HepG2 (cell line): ENCODE measurements around the gene SLC25A22. TPM values are rescaled to one million over a fixed set of nuclear protein-coding genes. Genes with fewer than 3 reads are reported as not detected.

Experiments
- DNMT1 ChIP-seq: sonication (generic); formaldehyde crosslinking; IDR thresholded peaks from 2 replicates; pipeline ENCODE4 v1.5.1; 2020; ENCODE audit warnings: mild to moderate bottlenecking, missing genetic modification reagents
- GPBP1L1 ChIP-seq: sonication (generic); formaldehyde crosslinking; IDR thresholded peaks from 2 replicates; pipeline ENCODE4 v1.5.0; 2020; ENCODE audit warnings: mild to moderate bottlenecking, missing genetic modification reagents
- HMGXB4 ChIP-seq, 2 experiments: sonication (generic) in 1 of 2; formaldehyde crosslinking in 1 of 2; IDR thresholded peaks; 2 replicates each; pipeline versions ENCODE4 v1.4.0 to v1.6.1; 2018 to 2020; ENCODE audit warnings: missing genetic modification reagents in 2 of 2, borderline replicate concordance in 1 of 2, low read depth in 1 of 2, mild to moderate bottlenecking in 1 of 2, missing biosample characterization in 1 of 2
- ISX ChIP-seq: sonication (generic); formaldehyde crosslinking; conservative IDR thresholded peaks from 2 replicates; pipeline ENCODE4 v1.5.0; 2020; ENCODE audit warnings: missing genetic modification reagents
- KDM2A ChIP-seq: sonication (generic); formaldehyde crosslinking; IDR thresholded peaks from 2 replicates; pipeline ENCODE4 v1.4.0; 2020; ENCODE audit warnings: low read depth, missing genetic modification reagents, borderline replicate concordance
- TOE1 ChIP-seq: sonication (generic); formaldehyde crosslinking; IDR thresholded peaks from 2 replicates; pipeline ENCODE4 v1.4.0; 2020; ENCODE audit warnings: mild to moderate bottlenecking, missing genetic modification reagents
- TOPORS ChIP-seq: sonication (generic); formaldehyde crosslinking; IDR thresholded peaks from 2 replicates; pipeline ENCODE4 v1.8.0; 2023; ENCODE audit warnings: mild to moderate bottlenecking, missing genetic modification reagents
- ZBTB49 ChIP-seq: sonication (generic); formaldehyde crosslinking; IDR thresholded peaks from 2 replicates; pipeline ENCODE4 v1.4.0; 2020; ENCODE audit warnings: missing genetic modification reagents, borderline replicate concordance
- ZC3H13 ChIP-seq: sonication (generic); formaldehyde crosslinking; IDR thresholded peaks from 2 replicates; pipeline ENCODE4 v1.8.1; 2023; ENCODE audit warnings: mild to moderate bottlenecking, missing genetic modification reagents, moderate library complexity
- ZNF713 ChIP-seq: sonication (generic); formaldehyde crosslinking; IDR thresholded peaks from 2 replicates; pipeline ENCODE4 v1.4.0; 2020; ENCODE audit warnings: mild to moderate bottlenecking, missing genetic modification reagents
- polyA plus RNA-seq, 8 experiments: library from polyadenylated mRNA; depleted of rRNA in 3 of 8; stranded (reverse) in 7 of 8; unstranded in 1 of 8; fragments of >200 nt; fragmentation: Illumina TruSeq in 4 of 8; extraction: Trizol in 4 of 8; gene quantifications; 2 replicates each; pipeline versions ENCODE4 v1.2.1 to v1.2.3, GENCODE V29; 2011 to 2016; ENCODE audit warnings: low read depth in 4 of 8, missing spikeins in 1 of 8, mixed read lengths in 1 of 8; ENCODE audit not compliant: insufficient read depth in 1 of 8
- total RNA-seq, 5 experiments: library from RNA; depleted of rRNA; stranded (reverse); fragments of >200 nt; fragmentation: Illumina TruSeq; extraction: Trizol; gene quantifications; 2 replicates each; pipeline ENCODE4 v1.2.3, GENCODE V29; 2016; ENCODE audit warnings: low read depth in 1 of 5
- TF ChIP-seq, protein P1 (sequence below): sonication (generic); formaldehyde crosslinking; IDR thresholded peaks from 2 replicates; pipeline ENCODE4 v1.4.0; 2020; ENCODE audit warnings: missing genetic modification reagents, mild to moderate bottlenecking, borderline replicate concordance
- TF ChIP-seq, protein P2 (sequence below): sonication (generic); formaldehyde crosslinking; IDR thresholded peaks from 2 replicates; pipeline ENCODE4 v1.4.0; 2020; ENCODE audit warnings: mild to moderate bottlenecking, missing genetic modification reagents
- TF ChIP-seq, protein P3 (sequence below): sonication (generic); formaldehyde crosslinking; IDR thresholded peaks from 2 replicates; pipeline ENCODE4 v1.5.1; 2020; ENCODE audit warnings: mild to moderate bottlenecking, missing genetic modification reagents, moderate library complexity

SLC25A22 gene
- total and polyA plus RNA-seq, 2 of the 13 experiments (the other 11 are each of a cell fraction or from before 2014, with no cell fraction given), result 12.4 to 19.2 TPM

GRCh38 chr11:843818-844692 lies 46.0 kb upstream of the SLC25A22 start (continued):
- no peak for TF ChIP-seq GPBP1L1 (CRISPR knock-in tag)
- TF ChIP-seq, protein P1, sequence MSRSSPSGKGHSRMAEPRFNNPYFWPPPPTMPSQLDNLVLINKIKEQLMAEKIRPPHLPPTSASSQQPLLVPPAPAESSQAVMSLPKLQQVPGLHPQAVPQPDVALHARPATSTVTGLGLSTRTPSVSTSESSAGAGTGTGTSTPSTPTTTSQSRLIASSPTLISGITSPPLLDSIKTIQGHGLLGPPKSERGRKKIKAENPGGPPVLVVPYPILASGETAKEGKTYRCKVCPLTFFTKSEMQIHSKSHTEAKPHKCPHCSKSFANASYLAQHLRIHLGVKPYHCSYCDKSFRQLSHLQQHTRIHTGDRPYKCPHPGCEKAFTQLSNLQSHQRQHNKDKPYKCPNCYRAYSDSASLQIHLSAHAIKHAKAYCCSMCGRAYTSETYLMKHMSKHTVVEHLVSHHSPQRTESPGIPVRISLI (CRISPR knock-in tag), result no peak
- TF ChIP-seq, protein P2, sequence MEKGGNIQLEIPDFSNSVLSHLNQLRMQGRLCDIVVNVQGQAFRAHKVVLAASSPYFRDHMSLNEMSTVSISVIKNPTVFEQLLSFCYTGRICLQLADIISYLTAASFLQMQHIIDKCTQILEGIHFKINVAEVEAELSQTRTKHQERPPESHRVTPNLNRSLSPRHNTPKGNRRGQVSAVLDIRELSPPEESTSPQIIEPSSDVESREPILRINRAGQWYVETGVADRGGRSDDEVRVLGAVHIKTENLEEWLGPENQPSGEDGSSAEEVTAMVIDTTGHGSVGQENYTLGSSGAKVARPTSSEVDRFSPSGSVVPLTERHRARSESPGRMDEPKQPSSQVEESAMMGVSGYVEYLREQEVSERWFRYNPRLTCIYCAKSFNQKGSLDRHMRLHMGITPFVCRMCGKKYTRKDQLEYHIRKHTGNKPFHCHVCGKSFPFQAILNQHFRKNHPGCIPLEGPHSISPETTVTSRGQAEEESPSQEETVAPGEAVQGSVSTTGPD (CRISPR knock-in tag), result no peak
- no peak for TF ChIP-seq ISX (CRISPR knock-in tag)
- TF ChIP-seq KDM2A, result 0 out of 2 replicates have a peak, but pooled peaks have one; percentile 53
- 0 out of 4 replicates have a peak, but pooled peaks have one; percentile 16 to 38 for TF ChIP-seq HMGXB4 (CRISPR knock-in tag; IDR thresholded peaks at IDR 0.05; ENCODE audit: borderline replicate concordance in 1 of 2, low read depth in 1 of 2)
- no peak for TF ChIP-seq TOE1 (CRISPR knock-in tag)
- TF ChIP-seq DNMT1, result peak; percentile 28; the same call in 1 of the 2 replicates
- TF ChIP-seq TOPORS, result no peak
- TF ChIP-seq ZC3H13, result peak; percentile 86; the same call in 1 of the 2 replicates
- TF ChIP-seq, protein P3, sequence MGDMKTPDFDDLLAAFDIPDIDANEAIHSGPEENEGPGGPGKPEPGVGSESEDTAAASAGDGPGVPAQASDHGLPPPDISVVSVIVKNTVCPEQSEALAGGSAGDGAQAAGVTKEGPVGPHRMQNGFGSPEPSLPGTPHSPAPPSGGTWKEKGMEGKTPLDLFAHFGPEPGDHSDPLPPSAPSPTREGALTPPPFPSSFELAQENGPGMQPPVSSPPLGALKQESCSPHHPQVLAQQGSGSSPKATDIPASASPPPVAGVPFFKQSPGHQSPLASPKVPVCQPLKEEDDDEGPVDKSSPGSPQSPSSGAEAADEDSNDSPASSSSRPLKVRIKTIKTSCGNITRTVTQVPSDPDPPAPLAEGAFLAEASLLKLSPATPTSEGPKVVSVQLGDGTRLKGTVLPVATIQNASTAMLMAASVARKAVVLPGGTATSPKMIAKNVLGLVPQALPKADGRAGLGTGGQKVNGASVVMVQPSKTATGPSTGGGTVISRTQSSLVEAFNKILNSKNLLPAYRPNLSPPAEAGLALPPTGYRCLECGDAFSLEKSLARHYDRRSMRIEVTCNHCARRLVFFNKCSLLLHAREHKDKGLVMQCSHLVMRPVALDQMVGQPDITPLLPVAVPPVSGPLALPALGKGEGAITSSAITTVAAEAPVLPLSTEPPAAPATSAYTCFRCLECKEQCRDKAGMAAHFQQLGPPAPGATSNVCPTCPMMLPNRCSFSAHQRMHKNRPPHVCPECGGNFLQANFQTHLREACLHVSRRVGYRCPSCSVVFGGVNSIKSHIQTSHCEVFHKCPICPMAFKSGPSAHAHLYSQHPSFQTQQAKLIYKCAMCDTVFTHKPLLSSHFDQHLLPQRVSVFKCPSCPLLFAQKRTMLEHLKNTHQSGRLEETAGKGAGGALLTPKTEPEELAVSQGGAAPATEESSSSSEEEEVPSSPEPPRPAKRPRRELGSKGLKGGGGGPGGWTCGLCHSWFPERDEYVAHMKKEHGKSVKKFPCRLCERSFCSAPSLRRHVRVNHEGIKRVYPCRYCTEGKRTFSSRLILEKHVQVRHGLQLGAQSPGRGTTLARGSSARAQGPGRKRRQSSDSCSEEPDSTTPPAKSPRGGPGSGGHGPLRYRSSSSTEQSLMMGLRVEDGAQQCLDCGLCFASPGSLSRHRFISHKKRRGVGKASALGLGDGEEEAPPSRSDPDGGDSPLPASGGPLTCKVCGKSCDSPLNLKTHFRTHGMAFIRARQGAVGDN (CRISPR knock-in tag), result peak; percentile 96
- no peak for TF ChIP-seq ZNF713 (CRISPR knock-in tag)
- no peak for TF ChIP-seq ZBTB49 (CRISPR knock-in tag)
